NCI-H82 treated with DMSO at 0.1 percent for 48 hours (cell line): Measurements from ENCODE around the gene DNAJC25.
"Not testable (repeated sequence)": the region's sequence is repeated elsewhere in the genome, so short reads cannot be mapped to it uniquely, and the experiment has no call there.

Source experiments
- DNase-seq: peaks from one replicate; lab custom pipeline; 2025; ENCODE audit not compliant: unreplicated experiment; lab: John Stamatoyannopoulos, UW

The DNAJC25 gene

DNA sequence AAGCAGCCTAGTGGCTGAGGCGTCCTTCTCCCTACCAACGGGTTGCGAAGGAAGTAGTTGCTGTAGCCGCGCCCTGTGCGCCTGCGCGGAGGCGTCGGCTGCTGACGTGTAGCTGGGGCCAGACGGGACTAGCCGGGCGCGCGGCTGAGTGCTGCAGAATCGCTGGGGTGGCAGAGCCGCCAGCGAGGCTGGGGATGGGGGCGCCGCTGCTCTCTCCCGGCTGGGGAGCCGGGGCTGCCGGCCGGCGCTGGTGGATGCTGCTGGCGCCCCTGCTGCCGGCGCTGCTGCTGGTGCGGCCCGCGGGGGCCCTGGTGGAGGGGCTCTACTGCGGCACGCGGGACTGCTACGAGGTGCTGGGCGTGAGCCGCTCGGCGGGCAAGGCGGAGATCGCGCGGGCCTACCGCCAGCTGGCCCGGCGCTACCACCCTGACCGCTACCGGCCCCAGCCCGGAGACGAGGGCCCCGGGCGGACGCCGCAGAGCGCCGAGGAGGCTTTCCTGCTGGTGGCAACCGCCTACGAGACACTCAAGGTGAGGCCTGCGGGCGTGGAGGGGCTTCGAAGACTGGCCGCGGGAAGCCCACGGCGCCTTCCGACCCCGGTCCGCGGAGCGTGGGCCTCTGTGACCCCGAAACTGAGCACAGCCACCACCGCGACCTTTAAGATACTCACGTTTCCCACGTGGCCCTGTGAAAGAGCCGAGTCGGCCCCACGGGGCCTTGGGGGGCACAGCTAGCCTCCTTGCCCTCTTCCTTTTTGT, at the start of gene DNAJC25:
TSS of gene DNAJC25 (plus strand) at position 121 of the 758 bp plus-strand sequence. CDS start at position 195, 74 bp downstream.
- peak; percentile 96 for DNase-seq

DNA sequence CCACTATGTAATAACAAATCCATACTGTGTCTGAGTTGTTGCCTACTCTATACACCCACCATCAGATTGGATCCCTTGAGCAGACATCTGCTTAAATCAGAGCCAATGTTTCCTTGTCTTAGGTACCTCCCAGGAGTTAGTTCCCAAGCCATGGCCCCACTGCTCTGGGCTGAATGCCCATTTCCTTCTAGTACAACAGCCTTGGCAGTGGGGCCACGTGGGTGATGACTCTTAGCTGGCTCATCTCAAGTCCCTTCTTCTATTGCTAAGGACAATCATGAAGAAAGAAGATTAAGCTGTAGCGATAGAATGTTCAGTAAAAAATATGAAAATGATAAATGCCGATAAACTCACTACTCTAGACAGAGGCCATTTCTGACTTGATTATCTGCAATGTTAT, 48.2 kb upstream of the DNAJC25 start:
- DNase-seq = no peak

DNA sequence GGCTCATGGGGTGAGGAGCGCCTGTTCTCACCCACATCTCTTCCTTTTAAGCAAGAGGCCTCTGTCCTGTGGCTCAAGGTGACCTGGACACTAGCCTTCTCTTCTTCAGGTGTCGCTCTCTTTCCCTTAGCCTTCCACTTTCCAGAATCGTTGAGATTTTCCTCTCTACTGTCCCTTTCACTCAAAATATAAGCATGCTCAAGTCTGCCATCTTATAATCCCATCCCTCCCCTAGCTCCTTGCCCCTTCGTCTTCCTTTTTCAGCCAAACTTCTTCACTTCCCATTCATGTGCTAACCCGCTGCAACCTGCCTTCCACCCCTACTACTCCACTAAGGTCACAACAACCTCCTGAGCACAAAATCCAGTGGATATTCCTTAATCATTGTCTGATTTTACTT, 44.8 kb upstream of the DNAJC25 start:
- no peak for DNase-seq

DNA sequence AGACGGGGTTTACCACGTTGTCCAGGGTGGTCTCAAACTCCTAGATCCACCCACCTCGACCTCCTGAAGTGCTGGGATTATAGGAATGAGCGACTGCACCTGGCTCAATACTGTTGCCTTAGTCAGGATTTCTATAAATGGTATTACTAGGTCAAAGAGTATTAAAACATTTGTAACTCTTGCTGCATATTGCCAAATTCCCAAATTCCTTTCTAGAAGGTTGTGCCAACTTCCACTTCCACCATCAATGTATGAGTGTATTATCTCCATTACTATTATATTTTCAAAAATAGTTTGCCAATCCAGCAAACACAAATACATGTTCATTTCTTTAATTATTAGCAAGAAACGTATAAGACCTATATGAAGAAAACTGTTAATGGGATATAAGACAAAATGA, 42.3 kb upstream of the DNAJC25 start:
- no peak for DNase-seq

DNA sequence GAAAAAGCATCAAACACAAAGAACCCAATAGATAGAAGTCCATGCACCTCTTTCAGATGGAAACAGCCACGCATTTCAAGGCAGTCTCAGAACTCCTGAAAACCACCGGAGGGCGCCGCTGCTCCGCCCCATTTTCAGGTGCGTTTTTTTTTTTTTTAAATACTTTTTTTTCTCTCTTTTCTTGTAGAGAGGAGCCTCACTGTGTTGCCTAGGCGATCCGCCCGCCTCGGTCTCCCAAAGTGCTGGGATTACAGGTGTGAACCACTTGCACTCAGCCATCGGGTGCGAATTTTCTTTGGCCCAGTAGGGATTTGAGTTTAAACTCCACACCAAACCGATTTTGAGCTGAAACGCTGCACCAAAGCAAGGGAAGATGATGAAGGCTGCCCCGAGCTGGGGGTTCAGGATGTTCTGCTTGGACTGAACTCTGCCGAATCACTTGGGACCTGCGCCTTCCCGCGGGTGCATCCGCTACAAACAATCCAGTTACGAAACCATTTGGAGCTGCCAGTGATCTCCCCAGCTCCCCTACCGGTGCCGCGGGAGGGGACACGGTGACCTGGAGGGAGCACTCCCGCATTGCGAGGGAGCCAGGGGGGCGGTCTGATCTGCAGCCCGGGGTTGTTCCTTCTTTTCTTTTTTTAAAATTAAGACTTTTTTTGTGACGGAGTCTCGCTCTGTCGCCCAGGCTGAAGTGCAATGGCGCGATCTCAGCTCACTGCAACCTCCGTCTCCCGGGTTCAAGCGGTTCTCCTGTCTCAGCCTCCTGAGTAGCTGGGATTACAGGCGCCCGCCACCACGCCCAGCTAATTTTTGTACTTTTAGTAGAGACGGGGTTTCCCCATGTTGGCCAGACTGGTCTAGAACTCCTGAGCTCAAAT, 33.0 kb upstream of the DNAJC25 start:
- DNase-seq = no peak

DNA sequence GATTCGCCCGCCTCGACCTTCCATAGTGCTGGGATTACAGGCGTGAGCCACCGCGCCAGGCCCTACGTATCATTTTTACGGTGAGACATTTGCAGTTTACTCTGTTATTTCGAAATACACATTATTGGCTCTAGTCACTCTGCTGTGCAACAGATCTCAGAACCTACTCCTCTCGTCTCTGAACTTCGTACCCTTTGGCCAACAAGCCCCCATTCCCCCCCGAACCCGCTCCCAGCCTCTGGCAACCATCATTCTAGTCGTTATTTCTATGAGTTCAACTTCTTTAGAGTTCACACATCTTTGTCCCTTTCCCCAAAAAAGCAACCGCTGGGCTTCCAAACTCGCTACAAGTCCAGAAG, 32.4 kb upstream of the DNAJC25 start:
- DNase-seq = no peak

DNA sequence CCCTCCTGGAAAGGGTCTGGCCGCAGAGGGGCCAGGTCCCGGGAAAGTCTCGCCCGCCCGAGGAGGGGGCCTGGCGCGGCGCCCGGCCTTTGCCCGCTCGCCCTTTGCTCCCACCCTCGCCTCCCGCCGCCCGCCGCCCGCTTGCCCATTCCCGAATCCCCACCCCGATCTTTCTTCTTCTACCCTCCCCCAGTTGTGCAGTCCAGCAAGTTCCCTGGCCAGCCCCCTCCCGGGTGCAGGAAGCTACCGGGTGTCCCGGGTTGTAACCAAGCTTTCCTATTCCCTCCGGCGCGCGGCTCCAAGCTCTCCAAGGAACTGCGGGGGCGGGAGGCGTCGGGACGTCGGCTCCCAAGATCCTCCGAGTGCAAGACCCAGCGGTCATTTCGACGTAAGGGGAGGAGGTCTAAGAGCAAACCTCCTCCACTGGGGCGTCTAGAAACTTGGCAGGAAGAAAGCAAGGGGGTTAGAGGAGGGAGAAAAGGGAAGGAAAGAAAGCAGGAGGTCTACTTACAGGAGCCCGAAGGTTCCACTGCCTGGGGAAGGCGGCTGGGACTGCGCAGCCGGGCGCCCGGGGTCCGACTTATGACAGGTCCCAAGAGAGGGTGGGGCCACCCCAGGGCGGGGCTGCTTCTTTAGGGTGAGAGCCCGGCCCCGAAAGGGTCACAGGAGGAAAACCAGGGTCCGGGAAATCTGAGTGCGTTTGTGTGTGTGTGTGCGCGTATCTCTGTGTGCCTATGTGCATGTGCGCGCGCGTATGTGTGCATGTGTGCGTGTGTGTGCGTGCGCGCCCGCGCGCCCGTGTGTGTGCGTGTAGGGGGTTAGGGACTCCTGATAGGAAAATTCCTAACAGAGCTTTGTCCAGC, 31.8 kb upstream of the DNAJC25 start, which contains the start of gene PTGR1:
TSS of gene PTGR1 (minus strand) at position 556 of the 863 bp plus-strand sequence. CDS start 2,225 bp downstream, outside the sequence.
- DNase-seq = no peak

DNA sequence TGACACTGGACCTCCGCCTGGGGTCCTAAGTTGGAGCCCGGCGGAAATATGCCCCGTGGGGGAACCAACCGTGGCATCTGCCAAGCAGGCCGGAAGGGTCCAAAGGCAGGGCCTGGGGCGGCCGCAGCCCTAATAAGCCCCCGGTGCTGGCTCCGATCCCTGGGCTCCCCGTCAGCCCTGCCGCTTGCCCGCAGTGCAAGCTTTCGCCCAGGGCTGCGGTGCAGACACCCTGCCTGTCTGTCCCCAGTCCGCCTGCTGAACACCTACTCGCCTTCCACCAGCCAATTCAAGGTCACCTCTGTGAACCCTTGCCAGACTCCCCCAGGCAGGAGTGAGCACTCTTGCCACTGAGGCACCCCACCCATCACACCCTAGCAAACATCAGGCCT, 31.2 kb upstream of the DNAJC25 start:
- DNase-seq = no peak

DNA sequence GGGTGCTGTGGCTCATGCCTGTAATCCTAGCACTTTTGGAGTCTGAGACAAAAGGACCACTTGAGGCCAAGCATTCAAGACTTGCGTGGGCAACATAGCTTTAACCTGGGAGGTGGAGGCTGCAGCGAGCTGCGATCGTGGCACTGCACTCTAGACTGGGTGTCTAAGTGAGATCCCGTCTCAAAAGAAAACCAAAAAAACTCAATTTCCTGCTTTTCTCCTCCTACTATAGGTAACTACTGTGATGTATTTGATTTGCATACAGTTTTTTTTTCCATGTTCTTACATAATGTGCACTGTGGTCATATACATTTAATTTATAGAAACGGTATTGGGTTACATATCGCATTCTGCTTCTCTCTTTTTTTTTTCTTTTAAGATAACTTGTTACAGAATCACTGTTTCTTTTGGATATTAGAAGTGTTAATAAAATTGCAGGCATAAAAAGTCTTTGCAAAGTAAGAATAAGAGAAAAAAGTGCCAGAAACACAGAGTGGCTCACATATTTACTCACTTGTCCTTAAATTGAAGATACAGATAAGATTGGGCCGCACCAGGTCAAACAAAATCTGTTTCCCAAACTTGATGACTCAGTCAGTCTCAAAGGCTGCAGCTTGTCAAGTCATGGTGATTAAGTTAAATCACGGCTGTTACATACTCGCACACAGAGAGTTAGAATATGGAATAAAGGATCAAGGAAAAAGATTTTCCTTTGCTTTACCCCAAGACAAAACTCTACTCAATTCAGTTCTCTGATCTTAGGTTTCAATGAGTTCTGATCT, 29.7 kb upstream of the DNAJC25 start:
- no peak for DNase-seq

DNA sequence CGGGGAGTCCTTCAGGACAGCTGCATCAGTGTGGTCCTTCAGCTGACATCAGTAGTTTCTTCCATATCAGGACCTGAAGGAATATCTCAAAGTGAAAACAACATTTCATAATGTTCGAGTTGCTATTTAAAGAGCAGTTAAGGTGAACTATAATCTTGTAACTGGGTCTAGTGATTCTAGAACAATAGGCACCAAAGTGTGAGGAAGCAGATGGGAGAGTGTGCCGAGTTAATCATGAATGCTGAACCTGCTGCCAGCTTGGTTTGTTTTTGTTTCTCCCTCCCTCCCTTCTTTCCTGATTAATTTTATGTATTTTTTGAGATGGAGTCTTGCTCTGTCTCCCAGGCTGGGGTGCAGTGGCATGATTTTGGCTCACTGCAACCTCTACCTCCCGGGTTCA, 28.1 kb upstream of the DNAJC25 start:
- DNase-seq = no peak

DNA sequence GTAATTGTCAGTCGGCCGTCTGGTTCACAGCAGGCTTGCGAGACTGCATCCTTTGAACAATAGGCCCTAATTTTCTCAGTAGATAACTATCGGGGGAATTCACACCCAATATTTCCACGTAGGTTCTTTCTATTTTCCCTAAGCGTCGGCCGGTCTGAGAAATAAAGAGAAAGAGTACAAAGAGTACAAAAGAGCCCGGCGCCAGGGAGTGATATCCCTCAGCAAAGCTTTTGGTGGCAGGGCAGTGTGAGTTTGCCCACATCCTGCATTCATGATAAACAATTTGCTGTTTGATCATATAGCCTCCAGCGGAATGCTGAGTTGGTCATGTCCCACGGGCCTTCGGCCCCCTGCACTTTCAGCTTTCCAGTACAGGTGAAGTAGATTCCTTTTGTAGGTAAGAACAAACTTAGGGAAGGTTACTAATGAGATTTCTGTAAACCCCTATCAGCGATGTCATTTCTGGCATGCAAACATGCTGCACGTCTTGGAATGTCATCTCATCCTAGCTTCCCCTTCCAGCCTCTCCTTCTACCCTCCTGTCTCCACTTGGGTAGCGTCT, 27.0 kb upstream of the DNAJC25 start:
- DNase-seq = no peak

DNA sequence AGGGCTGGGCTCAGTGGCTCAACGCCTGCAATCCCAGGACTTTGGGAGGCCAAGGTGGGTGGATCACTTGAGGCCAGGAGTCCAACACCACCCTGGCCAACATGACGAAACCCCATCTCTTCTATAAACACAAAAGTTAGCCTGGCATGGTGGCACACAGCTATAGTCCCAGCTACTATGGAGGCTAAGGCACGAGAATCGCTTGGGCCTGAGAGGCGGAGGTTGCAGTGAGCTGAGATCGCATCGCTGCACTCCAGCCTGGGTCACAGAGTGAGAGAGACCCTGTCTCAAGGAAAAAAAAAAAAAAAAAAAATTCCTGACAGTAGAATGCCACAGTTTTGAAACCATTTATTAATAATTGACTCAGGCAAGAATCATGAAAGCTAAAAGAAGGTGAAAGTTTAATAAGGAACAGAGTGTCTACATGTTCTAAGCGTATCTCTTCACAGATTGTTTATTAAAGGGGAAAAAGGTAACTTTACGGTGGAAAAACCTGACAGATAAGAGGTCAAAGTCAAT, 26.0 kb upstream of the DNAJC25 start:
- DNase-seq = no peak

DNA sequence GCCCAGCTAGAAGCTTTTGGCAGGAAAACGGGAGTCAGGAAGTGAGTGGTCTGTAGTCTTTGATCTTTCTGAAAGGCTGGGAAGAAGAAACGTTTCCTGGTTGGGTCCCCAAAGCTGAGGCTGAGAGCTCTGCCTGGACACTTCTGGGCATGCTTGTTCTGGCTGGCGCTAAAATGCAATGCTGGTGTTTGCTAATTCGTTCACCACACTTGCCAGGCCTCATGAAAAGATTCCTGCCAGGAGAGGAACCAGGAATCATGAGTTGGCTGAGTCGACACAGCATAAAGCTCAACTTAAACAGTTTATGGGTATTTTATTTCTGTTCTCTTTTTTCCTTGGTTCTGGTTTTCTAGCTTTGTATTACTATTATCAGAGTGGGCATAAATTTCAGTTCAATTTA, 21.0 kb upstream of the DNAJC25 start:
- DNase-seq = no peak

DNA sequence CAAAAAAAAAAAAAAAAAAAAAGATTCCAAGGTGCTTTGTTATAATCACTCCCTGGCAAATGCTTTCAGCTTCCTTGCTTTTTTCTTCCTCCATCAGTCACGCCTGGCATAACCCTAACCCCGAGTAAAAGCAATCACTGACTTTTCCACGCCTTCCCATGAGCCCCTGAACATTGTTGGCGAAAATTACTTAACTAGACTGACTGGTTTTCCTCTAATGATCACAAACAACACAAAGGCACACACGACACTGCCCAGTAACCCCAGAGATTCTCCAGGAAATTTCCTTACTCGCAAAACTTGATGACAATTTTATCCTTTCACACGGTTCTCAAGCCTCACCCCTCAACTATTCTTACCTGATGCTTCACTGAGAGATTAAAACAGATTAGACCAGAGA, 20.3 kb upstream of the DNAJC25 start:
- no peak for DNase-seq

DNA sequence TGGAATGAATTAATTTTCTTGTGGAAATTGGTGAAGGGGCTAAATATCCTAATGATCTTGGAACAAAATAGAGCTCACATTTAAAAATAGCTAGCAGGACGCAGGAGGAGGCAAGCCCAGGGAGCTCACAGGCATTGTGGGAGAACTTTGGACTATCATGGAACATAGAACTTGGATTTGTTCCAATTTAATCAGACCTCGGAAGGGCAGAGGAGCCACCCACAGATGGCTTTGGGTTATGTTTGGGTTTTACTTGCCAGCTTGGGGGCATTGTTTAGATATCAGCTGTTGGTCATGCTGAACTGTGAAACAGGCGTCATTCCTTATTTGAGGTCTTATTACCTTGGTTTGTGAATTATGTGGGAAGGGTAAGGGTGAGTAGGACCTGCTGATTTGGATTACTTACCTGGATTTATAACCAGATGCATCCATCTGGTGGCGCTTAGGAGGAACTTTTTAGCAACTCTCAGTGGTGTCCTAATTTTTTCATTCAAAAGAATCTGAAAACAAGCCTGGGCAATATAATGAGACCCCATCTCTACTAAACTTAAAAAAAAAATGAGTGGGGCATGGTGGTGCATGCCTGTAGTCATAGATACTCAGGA, 17.6 kb upstream of the DNAJC25 start:
- no peak for DNase-seq

DNA sequence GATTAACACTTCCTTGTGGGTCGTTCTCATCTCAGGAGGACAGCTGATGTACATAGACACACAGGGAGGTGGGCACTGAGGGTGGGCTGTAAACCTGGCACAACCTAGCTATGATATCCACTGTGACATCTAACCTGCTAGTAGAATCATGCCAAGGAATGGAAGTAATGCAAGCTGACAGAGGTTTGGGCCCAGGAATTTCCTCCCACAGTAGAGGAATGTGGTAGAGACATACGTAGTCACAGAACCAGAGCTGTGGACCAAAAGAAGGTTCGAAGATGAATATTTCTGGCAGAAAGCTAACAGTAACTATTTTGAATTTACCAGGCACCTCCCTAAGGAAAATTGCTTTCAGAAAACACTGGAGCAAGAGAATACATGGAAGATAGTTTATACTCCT, 15.2 kb upstream of the DNAJC25 start:
- DNase-seq = no peak

DNA sequence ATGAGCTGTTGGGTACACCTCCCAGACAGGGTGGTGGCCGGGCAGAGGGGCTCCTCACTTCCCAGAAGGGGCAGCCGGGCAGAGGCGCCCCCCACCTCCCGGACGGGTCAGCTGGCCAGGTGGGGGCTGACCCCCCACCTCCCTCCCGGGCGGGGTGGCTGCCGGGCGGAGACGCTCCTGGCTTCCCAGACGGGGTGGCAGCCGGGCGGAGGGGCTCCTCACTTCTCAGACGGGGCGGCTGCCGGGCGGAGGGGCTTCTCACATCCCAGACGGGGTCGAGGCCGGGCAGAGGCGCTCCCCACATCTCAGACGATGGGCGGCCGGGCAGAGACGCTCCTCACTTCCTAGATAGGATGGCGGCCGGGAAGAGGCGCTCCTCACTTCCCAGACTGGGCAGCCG, 13.8 kb upstream of the DNAJC25 start:
- DNase-seq = not testable (repeated sequence)

DNA sequence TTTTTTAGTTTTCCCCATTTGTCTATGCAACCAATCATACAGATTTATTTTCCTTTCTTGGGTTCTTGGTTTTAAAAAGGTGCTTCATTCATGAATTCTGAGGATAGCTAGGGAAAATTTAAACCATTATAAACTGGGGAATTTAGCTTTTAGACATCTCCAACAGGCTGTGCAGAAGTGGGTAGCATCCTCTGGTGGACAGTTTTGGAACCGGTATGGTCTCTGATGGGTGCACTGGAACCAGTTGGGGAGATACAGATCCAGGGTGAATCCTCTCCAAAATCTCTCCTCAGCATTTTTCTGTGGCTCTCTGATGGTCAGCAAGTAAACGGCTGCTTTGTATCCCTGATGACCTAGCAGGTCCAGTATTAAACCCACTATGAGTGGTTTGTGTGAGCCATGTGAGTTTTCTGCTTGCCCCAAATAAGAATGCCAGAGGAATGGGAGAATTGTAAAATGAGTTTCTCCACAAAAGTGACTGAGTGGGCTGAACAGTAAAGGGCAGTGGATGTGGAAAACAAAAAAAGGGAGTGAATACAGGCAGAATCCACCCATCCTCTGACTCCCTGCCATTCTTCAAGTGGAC, 9.1 kb upstream of the DNAJC25 start:
- DNase-seq = no peak

DNA sequence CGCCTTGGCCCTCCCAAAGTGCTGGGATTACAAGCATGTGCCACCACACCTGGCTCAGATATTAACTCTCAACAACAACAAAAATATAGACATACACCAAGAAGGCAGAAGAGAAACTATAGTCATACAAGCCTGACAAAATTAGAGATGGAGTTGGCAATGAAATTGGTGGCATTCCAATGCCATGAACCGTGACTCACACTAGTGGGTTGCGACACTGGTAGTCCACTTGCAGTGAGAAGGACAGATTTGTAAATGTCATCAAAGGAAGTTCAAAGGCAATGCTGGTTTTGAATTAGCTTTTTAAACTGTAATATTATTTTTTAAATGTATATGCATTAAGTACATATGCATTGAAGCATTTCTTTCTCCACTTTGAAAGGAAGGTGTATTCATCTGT, 8.5 kb upstream of the DNAJC25 start:
- DNase-seq = no peak
